NCI-H2227 (cell line): ENCODE results near the gene LUC7L3.
A peak's percentile ranks its signal among the peaks of the same experiment; 100 is the strongest.

Experiments
- DNase-seq: peaks from one replicate; lab custom pipeline; 2025; ENCODE audit not compliant: unreplicated experiment; lab: John Stamatoyannopoulos, UW

LUC7L3 gene

GRCh38 chr17:50749245-50749644 is 29.8 kb downstream of the LUC7L3 start:
- DNase-seq, result no peak

- no peak for DNase-seq
These were observed 35.1 kb downstream of the LUC7L3 start for GRCh38 chr17:50754521-50754920.

- DNase-seq, result no peak
These were observed 39.1 kb downstream of the LUC7L3 start for GRCh38 chr17:50758524-50758923.

GRCh38 chr17:50758989-50759544 is 39.7 kb downstream of the LUC7L3 start:
- no peak for DNase-seq

- no peak for DNase-seq
These were observed 42.8 kb downstream of the LUC7L3 start for GRCh38 chr17:50762177-50762576.

- DNase-seq, result peak; percentile 41
These were observed 44.5 kb downstream of the LUC7L3 start for GRCh38 chr17:50763716-50764475.

GRCh38 chr17:50764734-50765149 is 45.3 kb downstream of the LUC7L3 start:
- no peak for DNase-seq

GRCh38 chr17:50765454-50766221 is 46.2 kb downstream of the LUC7L3 start:
- DNase-seq, result no peak

GRCh38 chr17:50766222-50767023 is 47.0 kb downstream of the LUC7L3 start:
- DNase-seq, result no peak

GRCh38 chr17:50767030-50767429 is 47.6 kb downstream of the LUC7L3 start:
- no peak for DNase-seq

GRCh38 chr17:50767446-50767845 is 48.0 kb downstream of the LUC7L3 start, which contains the start of gene ANKRD40CL:
TSS of gene ANKRD40CL (minus strand) at chr17:50767518. CDS start at chr17:50766913, 605 bp downstream.
- DNase-seq, result no peak

- no peak for DNase-seq
These were observed 49.0 kb downstream of the LUC7L3 start for GRCh38 chr17:50768346-50768761.

GRCh38 chr17:50769884-50770283 is 50.5 kb downstream of the LUC7L3 start:
- no peak for DNase-seq

GRCh38 chr17:50770346-50770745 is 50.9 kb downstream of the LUC7L3 start:
- no peak for DNase-seq

GRCh38 chr17:50771991-50772785 is 52.8 kb downstream of the LUC7L3 start:
- no peak for DNase-seq

- no peak for DNase-seq
These were observed 54.9 kb downstream of the LUC7L3 start for GRCh38 chr17:50774225-50774803.

GRCh38 chr17:50775926-50776325 is 56.5 kb downstream of the LUC7L3 start:
- no peak for DNase-seq

GRCh38 chr17:50778471-50778870 is 59.1 kb downstream of the LUC7L3 start:
- no peak for DNase-seq

GRCh38 chr17:50778988-50779387 is 59.6 kb downstream of the LUC7L3 start:
- no peak for DNase-seq
